ENCODE results near the gene ANKRD55. TPM values are rescaled to one million over a fixed set of nuclear protein-coding genes. Genes with fewer than 3 reads are reported as not detected.
"Not testable (repeated sequence)": the region's sequence is repeated elsewhere in the genome, so short reads cannot be mapped to it uniquely, and the experiment has no call there.

The ANKRD55 gene
- total RNA-seq, 1 donor from 2014 or later: not detected

GRCh38 chr5:56088967-56089829 is 143.9 kb downstream of the ANKRD55 start:
- TF ChIP-seq, protein P1, sequence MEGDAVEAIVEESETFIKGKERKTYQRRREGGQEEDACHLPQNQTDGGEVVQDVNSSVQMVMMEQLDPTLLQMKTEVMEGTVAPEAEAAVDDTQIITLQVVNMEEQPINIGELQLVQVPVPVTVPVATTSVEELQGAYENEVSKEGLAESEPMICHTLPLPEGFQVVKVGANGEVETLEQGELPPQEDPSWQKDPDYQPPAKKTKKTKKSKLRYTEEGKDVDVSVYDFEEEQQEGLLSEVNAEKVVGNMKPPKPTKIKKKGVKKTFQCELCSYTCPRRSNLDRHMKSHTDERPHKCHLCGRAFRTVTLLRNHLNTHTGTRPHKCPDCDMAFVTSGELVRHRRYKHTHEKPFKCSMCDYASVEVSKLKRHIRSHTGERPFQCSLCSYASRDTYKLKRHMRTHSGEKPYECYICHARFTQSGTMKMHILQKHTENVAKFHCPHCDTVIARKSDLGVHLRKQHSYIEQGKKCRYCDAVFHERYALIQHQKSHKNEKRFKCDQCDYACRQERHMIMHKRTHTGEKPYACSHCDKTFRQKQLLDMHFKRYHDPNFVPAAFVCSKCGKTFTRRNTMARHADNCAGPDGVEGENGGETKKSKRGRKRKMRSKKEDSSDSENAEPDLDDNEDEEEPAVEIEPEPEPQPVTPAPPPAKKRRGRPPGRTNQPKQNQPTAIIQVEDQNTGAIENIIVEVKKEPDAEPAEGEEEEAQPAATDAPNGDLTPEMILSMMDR (IDR thresholded peaks at IDR 0.05; ENCODE audit: unreplicated experiment): no peak
- no peak overlapping the region for H3K27ac Mint-ChIP-seq
- no peak for DNase-seq (ENCODE audit: low spot score, unreplicated experiment)
- peaks cover 7% of the 10 kb centered on the region for H3K4me1 Mint-ChIP-seq (ENCODE audit: low read depth)
- H3K9me3 Mint-ChIP-seq (ENCODE audit: low read depth): no peaks in the 10 kb centered on the region
- H3K4me3 Mint-ChIP-seq (ENCODE audit: low read depth): no peak overlapping the region
- H3K36me3 Mint-ChIP-seq (ENCODE audit: insufficient read depth): no peaks in the 10 kb centered on the region
- no peaks in the 10 kb centered on the region for H3K27me3 Mint-ChIP-seq

- TF ChIP-seq, protein P1 (IDR thresholded peaks at IDR 0.05; ENCODE audit: unreplicated experiment): no peak
- H3K4me3 Mint-ChIP-seq (ENCODE audit: low read depth): no peak overlapping the region
- H3K9me3 Mint-ChIP-seq (ENCODE audit: low read depth): peaks cover 2% of the 10 kb centered on the region
- peaks cover 7% of the 10 kb centered on the region for H3K4me1 Mint-ChIP-seq (ENCODE audit: low read depth)
- no peak for DNase-seq (ENCODE audit: low spot score, unreplicated experiment)
- H3K27me3 Mint-ChIP-seq: no peaks in the 10 kb centered on the region
- no peak overlapping the region for H3K27ac Mint-ChIP-seq
- H3K36me3 Mint-ChIP-seq (ENCODE audit: insufficient read depth): no peaks in the 10 kb centered on the region
These were observed 144.6 kb downstream of the ANKRD55 start for GRCh38 chr5:56088431-56088949.

GRCh38 chr5:56085193-56085592 is 147.9 kb downstream of the ANKRD55 start:
- Mint-ChIP-seq H3K36me3 (ENCODE audit: insufficient read depth) (no peaks in the 10 kb centered on the region), H3K27ac (no peak overlapping the region), H3K4me3 (ENCODE audit: low read depth) (no peak overlapping the region), H3K9me3 (ENCODE audit: low read depth) (peaks cover 4% of the 10 kb centered on the region), H3K4me1 (ENCODE audit: low read depth) (peaks cover 3% of the 10 kb centered on the region), H3K27me3 (no peaks in the 10 kb centered on the region)
- DNase-seq (ENCODE audit: low spot score, unreplicated experiment): no peak
- TF ChIP-seq, protein P1 (IDR thresholded peaks at IDR 0.05; ENCODE audit: unreplicated experiment): no peak

GRCh38 chr5:56083286-56083854 is 149.8 kb downstream of the ANKRD55 start:
- TF ChIP-seq, protein P1 (IDR thresholded peaks at IDR 0.05; ENCODE audit: unreplicated experiment): no peak
- H3K4me3 Mint-ChIP-seq (ENCODE audit: low read depth): no peak overlapping the region
- H3K9me3 Mint-ChIP-seq (ENCODE audit: low read depth): peaks cover 4% of the 10 kb centered on the region
- no peak overlapping the region for H3K27ac Mint-ChIP-seq
- no peaks in the 10 kb centered on the region for H3K4me1 Mint-ChIP-seq (ENCODE audit: low read depth)
- no peaks in the 10 kb centered on the region for H3K27me3 Mint-ChIP-seq
- no peaks in the 10 kb centered on the region for H3K36me3 Mint-ChIP-seq (ENCODE audit: insufficient read depth)
- no peak for DNase-seq (ENCODE audit: low spot score, unreplicated experiment)

DNA sequence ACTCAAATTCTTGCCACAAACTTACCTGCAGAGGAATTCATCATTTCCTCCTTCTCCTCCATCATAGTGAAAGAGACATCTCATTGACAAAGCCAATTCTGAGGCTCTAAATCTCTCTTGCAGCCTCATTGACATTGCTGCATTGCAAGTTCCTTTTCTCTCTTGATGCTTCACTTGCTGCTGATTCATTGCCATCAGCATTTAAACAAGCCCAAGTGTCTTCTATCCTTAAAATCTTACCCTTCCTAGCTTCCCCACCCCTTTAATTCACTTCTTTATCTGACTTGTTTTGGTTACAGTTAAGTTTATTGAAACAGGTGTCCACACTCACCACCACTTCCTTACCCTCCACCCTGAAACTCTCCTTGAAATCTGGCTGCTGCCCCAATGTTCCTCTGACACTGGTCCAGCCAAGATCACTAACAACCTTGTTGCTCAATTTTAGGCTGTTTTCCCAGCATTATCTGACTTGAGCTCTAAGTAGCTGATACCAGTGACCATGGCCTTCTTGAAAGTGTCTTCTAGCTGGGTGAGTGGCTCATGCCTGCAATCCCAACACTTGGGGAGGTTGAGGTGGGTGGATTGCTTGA is 152.0 kb downstream of the ANKRD55 start:
- not testable (repeated sequence) for H3K4me3 Mint-ChIP-seq (ENCODE audit: low read depth); H3K36me3 Mint-ChIP-seq (ENCODE audit: insufficient read depth); H3K27ac Mint-ChIP-seq; H3K9me3 Mint-ChIP-seq (ENCODE audit: low read depth); H3K4me1 Mint-ChIP-seq (ENCODE audit: low read depth); H3K27me3 Mint-ChIP-seq; DNase-seq (ENCODE audit: low spot score, unreplicated experiment)

Data from progenitor cell of endocrine pancreas (in vitro differentiated cells).